Right lobe of liver (tissue), 6 donors: ENCODE data around the gene SPEM1. TPM values are rescaled to one million over a fixed set of nuclear protein-coding genes. Genes with fewer than 3 reads are reported as not detected.

ENCODE experiments used
- ATAC-seq, 4 donors: fragments of 200-7000 bp; cut with Tn5 transposase; one replicate each; pipeline ENCODE4 v1.9.1; 2020; ENCODE audit warnings: mild to moderate bottlenecking in 4 of 4, moderate library complexity in 4 of 4
- DNase-seq, 3 donors: peaks; one replicate each; pipeline ENCODE4 v3.0.0-alpha.2; 2020
- H3K27ac ChIP-seq, 3 donors: fragments of 200-600 bp; one replicate each; pipeline ENCODE4 v1.8.0; 2022
- H3K27me3 ChIP-seq, 2 donors: fragments of 200-600 bp; one replicate each; pipeline ENCODE4 v1.8.0; 2022
- H3K36me3 ChIP-seq, 4 donors: fragments of 200-600 bp; sonication (generic) in 1 of 4; one replicate each; pipeline versions ENCODE4 v1.5.1 to v1.8.0; 2017 to 2022; ENCODE audit warnings: control low read depth in 1 of 4
- H3K4me1 ChIP-seq, 4 donors: fragments of 200-600 bp; sonication (generic) in 1 of 4; one replicate each; pipeline versions ENCODE4 v1.5.1 to v1.8.0; 2017 to 2022; ENCODE audit warnings: control low read depth in 1 of 4
- H3K4me3 ChIP-seq, 3 donors: fragments of 200-600 bp; one replicate each; pipeline ENCODE4 v1.8.0; 2022
- H3K9me3 ChIP-seq, 4 donors: fragments of 200-600 bp; sonication (generic) in 1 of 4; one replicate each; pipeline versions ENCODE4 v1.5.1 to v1.8.0; 2017 to 2022; ENCODE audit warnings: control low read depth in 1 of 4
- CTCF ChIP-seq, 4 donors: fragments of 200-600 bp in 3 of 4; fragments of 450-650 bp in 1 of 4; IDR thresholded peaks; one replicate each; pipeline versions ENCODE4 v1.5.1 to v1.8.0; 2016 to 2022; ENCODE audit warnings: antibody characterized with exemption in 4 of 4, mild to moderate bottlenecking in 2 of 4
- POLR2A ChIP-seq: fragments of 450-650 bp; IDR thresholded peaks from one replicate; pipeline ENCODE4 v1.6.1; 2017; ENCODE audit warnings: antibody characterized with exemption, mild to moderate bottlenecking
- WGBS: methylation state at CpG from one replicate; pipeline ENCODE4 v1.1.6; 2018; ENCODE audit warnings: low coverage, low lambda C conversion rate; ENCODE audit not compliant: insufficient coverage; ENCODE audit errors: missing lambda C conversion rate; 5-methylcytosine and 5-hydroxymethylcytosine counted together
- intact Hi-C, 2 donors: fragments of 100-400 bp; cut with DNase I; formaldehyde crosslinking; loops; one replicate each; pipeline versions ENCODE4 v1.11.2 to v1.14.1; 2022
- total RNA-seq, 6 experiments: library from RNA; depleted of rRNA in 2 of 6; stranded (reverse); fragments of >200 nt in 2 of 6; fragmentation: NEBNext Ultra II Directional in 3 of 6; extraction: Animal tissue kit (Norgen Biotek cat#: 25700) in 3 of 6; gene quantifications; one replicate each; pipeline versions ENCODE4 v1.1.0 to v1.2.4, GENCODE V29; 2016 to 2023
- donor health status: DM: no; HTN: yes; CAD: no.
- donor health status: DM: no; HTN: no; CAD: no.
- donor health status: DM: no; HTN: no; CAD: no.
- donor health status: DM: no; HTN: yes; CAD: no.
- donor health status: DM: no; HTN: yes; CAD: no.

The SPEM1 gene
- total RNA-seq, 6 experiments from 2014 or later, result not detected

- 12% methylated on average over 23 of the region's 49 CpGs for WGBS
- peaks cover 0 to 40% (median 12%) of the 10 kb centered on the region in 4 donors for H3K4me1 ChIP-seq
Measured at GRCh38 chr17:7435676-7436555, 15.8 kb downstream of the SPEM1 start.

GRCh38 chr17:7436556-7437368, 16.6 kb downstream of the SPEM1 start:
- H3K9me3 ChIP-seq, result no peaks in the 10 kb centered on the region
- H3K4me3 ChIP-seq, result peak overlapping the region; percentile 44 to 59 (median 45)
- peak; percentile 69 to 86 (median 80) for ATAC-seq
- intact Hi-C loops, result loop anchor here in 1 of 2 donors (5.0 kb wide), 1 partner anchor 79 kb away; the partner anchor contains the start of gene TMEM95
- peaks cover 0 to 42% (median 12%) of the 10 kb centered on the region in 4 donors for H3K4me1 ChIP-seq
- DNase-seq, result peak; percentile 88 to 91 (median 89)
- H3K27ac ChIP-seq, result peak overlapping the region; percentile 48 to 65 (median 53)
- H3K27me3 ChIP-seq, result no peaks in the 10 kb centered on the region
- TF ChIP-seq POLR2A (peak; percentile 57), CTCF (IDR thresholded peaks at IDR 0.05) (peak; percentile 90 to 97 (median 92))
- H3K36me3 ChIP-seq, result no peaks in the 10 kb centered on the region
- 12% methylated on average over 35 of the region's 92 CpGs for WGBS

More at GRCh38 chr17:7435676-7436555, 15.8 kb downstream of the SPEM1 start:
- Histone ChIP-seq H3K27me3 (no peaks in the 10 kb centered on the region), H3K4me3 (peak overlapping the region; percentile 44 to 63 (median 59)), H3K27ac (peak overlapping the region; percentile 17 to 65 (median 46)), H3K9me3 (no peaks in the 10 kb centered on the region), H3K36me3 (no peaks in the 10 kb centered on the region)
- peak in 2 of 3 donors; percentile 58 to 67 for DNase-seq
- intact Hi-C loops, result loop anchor here in 1 of 2 donors (5.0 kb wide), 1 partner anchor 79 kb away; the partner anchor contains the start of gene TMEM95
- TF ChIP-seq CTCF (IDR thresholded peaks at IDR 0.05) (no peak), POLR2A (peak; percentile 9)
- ATAC-seq, result peak in 3 of 4 donors; percentile 1 to 6 (median 2)

GRCh38 chr17:7437369-7437863, 17.3 kb downstream of the SPEM1 start:
- peak overlapping the region in 1 of 3 donors; percentile 65 for H3K27ac ChIP-seq
- intact Hi-C loops, result loop anchor here in 1 of 2 donors (5.0 kb wide), 1 partner anchor 80 kb away; the partner anchor contains the start of gene TMEM95
- H3K4me3 ChIP-seq, result peak overlapping the region in 2 of 3 donors; percentile 44 to 45
- 30% methylated on average over 7 of the region's 31 CpGs for WGBS
- ATAC-seq, result no peak
- H3K9me3 ChIP-seq, result no peaks in the 10 kb centered on the region
- no peak for TF ChIP-seq CTCF (IDR thresholded peaks at IDR 0.05)
- no peak for TF ChIP-seq POLR2A
- DNase-seq, result no peak
- no peaks in the 10 kb centered on the region for H3K27me3 ChIP-seq
- H3K4me1 ChIP-seq, result peaks cover 0 to 42% (median 12%) of the 10 kb centered on the region in 4 donors
- no peaks in the 10 kb centered on the region for H3K36me3 ChIP-seq
